ENCODE data around the gene NUDT7.

DNA sequence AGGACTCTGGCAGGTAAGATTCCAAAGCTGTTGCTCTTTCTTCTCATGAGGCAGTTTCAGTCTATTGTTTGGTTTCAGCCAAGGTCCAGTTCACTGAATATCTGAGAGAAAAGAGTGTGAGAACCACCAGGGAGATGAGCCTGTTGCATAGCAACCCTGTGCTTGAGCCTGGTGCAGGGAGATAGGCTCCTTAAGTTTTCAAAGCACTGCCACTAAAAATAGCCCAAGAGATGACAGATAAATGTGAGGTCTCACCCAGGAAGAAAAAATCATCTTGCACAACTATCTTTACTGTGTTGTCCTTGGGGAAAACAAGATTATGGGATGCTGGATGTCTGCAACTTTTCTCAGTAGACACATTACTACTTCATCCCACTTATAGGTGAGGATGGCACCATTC, 26.2 kb upstream of the NUDT7 start:
- TF ChIP-seq, protein P1, sequence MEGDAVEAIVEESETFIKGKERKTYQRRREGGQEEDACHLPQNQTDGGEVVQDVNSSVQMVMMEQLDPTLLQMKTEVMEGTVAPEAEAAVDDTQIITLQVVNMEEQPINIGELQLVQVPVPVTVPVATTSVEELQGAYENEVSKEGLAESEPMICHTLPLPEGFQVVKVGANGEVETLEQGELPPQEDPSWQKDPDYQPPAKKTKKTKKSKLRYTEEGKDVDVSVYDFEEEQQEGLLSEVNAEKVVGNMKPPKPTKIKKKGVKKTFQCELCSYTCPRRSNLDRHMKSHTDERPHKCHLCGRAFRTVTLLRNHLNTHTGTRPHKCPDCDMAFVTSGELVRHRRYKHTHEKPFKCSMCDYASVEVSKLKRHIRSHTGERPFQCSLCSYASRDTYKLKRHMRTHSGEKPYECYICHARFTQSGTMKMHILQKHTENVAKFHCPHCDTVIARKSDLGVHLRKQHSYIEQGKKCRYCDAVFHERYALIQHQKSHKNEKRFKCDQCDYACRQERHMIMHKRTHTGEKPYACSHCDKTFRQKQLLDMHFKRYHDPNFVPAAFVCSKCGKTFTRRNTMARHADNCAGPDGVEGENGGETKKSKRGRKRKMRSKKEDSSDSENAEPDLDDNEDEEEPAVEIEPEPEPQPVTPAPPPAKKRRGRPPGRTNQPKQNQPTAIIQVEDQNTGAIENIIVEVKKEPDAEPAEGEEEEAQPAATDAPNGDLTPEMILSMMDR (IDR thresholded peaks at IDR 0.05; ENCODE audit: low read depth, low read length, missing input control), result no peak
- TF ChIP-seq, protein P2, sequence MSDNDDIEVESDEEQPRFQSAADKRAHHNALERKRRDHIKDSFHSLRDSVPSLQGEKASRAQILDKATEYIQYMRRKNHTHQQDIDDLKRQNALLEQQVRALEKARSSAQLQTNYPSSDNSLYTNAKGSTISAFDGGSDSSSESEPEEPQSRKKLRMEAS (IDR thresholded peaks at IDR 0.05), result no peak
- TF ChIP-seq JUND (IDR thresholded peaks at IDR 0.05), result no peak
- TF ChIP-seq, protein P3, sequence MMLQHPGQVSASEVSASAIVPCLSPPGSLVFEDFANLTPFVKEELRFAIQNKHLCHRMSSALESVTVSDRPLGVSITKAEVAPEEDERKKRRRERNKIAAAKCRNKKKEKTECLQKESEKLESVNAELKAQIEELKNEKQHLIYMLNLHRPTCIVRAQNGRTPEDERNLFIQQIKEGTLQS (IDR thresholded peaks at IDR 0.05), result no peak
- TF ChIP-seq, protein P4, sequence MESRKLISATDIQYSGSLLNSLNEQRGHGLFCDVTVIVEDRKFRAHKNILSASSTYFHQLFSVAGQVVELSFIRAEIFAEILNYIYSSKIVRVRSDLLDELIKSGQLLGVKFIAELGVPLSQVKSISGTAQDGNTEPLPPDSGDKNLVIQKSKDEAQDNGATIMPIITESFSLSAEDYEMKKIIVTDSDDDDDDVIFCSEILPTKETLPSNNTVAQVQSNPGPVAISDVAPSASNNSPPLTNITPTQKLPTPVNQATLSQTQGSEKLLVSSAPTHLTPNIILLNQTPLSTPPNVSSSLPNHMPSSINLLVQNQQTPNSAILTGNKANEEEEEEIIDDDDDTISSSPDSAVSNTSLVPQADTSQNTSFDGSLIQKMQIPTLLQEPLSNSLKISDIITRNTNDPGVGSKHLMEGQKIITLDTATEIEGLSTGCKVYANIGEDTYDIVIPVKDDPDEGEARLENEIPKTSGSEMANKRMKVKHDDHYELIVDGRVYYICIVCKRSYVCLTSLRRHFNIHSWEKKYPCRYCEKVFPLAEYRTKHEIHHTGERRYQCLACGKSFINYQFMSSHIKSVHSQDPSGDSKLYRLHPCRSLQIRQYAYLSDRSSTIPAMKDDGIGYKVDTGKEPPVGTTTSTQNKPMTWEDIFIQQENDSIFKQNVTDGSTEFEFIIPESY (IDR thresholded peaks at IDR 0.05), result no peak
- TF ChIP-seq HNF4A (conservative IDR thresholded peaks at IDR 0.05), result no peak
- TF ChIP-seq RXRA (IDR thresholded peaks at IDR 0.05), result no peak
- TF ChIP-seq GABPA (IDR thresholded peaks at IDR 0.05 in 1 of 2, conservative IDR thresholded peaks at IDR 0.05 in 1 of 2), result no peak
- no peak for TF ChIP-seq SP1 (IDR thresholded peaks at IDR 0.05)
- TF ChIP-seq, protein P5, sequence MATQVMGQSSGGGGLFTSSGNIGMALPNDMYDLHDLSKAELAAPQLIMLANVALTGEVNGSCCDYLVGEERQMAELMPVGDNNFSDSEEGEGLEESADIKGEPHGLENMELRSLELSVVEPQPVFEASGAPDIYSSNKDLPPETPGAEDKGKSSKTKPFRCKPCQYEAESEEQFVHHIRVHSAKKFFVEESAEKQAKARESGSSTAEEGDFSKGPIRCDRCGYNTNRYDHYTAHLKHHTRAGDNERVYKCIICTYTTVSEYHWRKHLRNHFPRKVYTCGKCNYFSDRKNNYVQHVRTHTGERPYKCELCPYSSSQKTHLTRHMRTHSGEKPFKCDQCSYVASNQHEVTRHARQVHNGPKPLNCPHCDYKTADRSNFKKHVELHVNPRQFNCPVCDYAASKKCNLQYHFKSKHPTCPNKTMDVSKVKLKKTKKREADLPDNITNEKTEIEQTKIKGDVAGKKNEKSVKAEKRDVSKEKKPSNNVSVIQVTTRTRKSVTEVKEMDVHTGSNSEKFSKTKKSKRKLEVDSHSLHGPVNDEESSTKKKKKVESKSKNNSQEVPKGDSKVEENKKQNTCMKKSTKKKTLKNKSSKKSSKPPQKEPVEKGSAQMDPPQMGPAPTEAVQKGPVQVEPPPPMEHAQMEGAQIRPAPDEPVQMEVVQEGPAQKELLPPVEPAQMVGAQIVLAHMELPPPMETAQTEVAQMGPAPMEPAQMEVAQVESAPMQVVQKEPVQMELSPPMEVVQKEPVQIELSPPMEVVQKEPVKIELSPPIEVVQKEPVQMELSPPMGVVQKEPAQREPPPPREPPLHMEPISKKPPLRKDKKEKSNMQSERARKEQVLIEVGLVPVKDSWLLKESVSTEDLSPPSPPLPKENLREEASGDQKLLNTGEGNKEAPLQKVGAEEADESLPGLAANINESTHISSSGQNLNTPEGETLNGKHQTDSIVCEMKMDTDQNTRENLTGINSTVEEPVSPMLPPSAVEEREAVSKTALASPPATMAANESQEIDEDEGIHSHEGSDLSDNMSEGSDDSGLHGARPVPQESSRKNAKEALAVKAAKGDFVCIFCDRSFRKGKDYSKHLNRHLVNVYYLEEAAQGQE (IDR thresholded peaks at IDR 0.05), result no peak
- no peak for TF ChIP-seq RAD21 (IDR thresholded peaks at IDR 0.05)
- no peak for TF ChIP-seq TAF1 (conservative IDR thresholded peaks at IDR 0.05)
- no peak for TF ChIP-seq EGR1 (IDR thresholded peaks at IDR 0.05; ENCODE audit: low read depth in 2 of 2)
